Ishikawa (cell line): ENCODE data around the gene BAIAP3.

Experiments
- CEBPB ChIP-seq: IDR thresholded peaks from 2 replicates; pipeline ENCODE4 v1.6.1; 2012
- CREB1 ChIP-seq: IDR thresholded peaks from 2 replicates; pipeline ENCODE4 v1.6.1; 2012; ENCODE audit warnings: low read depth
- EGR1 ChIP-seq: IDR thresholded peaks from 2 replicates; pipeline ENCODE4 v1.6.1; 2012
- EP300 ChIP-seq: IDR thresholded peaks from 2 replicates; pipeline ENCODE4 v1.6.1; 2012; ENCODE audit warnings: borderline replicate concordance
- FOXM1 ChIP-seq: IDR thresholded peaks from 2 replicates; pipeline ENCODE4 v1.6.1; 2012; ENCODE audit warnings: low read depth, borderline replicate concordance
- NFIC ChIP-seq: IDR thresholded peaks from 2 replicates; pipeline ENCODE4 v1.6.1; 2012
- RAD21 ChIP-seq: IDR thresholded peaks from 2 replicates; pipeline ENCODE4 v1.6.1; 2012; ENCODE audit warnings: low read depth
- TAF1 ChIP-seq: IDR thresholded peaks from 2 replicates; pipeline ENCODE4 v1.6.1; 2012; ENCODE audit warnings: low read depth, mild to moderate bottlenecking
- TCF12 ChIP-seq: IDR thresholded peaks from 2 replicates; pipeline ENCODE4 v1.6.1; 2012; ENCODE audit warnings: low read depth
- TEAD4 ChIP-seq: IDR thresholded peaks from 2 replicates; pipeline ENCODE4 v1.6.1; 2012
- YY1 ChIP-seq: IDR thresholded peaks from 2 replicates; pipeline ENCODE4 v1.6.1; 2012; ENCODE audit warnings: low read depth
- ZBTB7A ChIP-seq: IDR thresholded peaks from 2 replicates; pipeline ENCODE4 v1.6.1; 2012; ENCODE audit warnings: low read depth
- TF ChIP-seq, protein P1 (sequence below): IDR thresholded peaks from 2 replicates; pipeline ENCODE4 v1.6.1; 2012
- TF ChIP-seq, protein P2 (sequence below): IDR thresholded peaks from 2 replicates; pipeline ENCODE4 v1.6.1; 2012
- TF ChIP-seq, protein P3 (sequence below): IDR thresholded peaks from 2 replicates; pipeline ENCODE4 v1.6.1; 2012; ENCODE audit warnings: low read depth, mild to moderate bottlenecking

BAIAP3 gene

DNA sequence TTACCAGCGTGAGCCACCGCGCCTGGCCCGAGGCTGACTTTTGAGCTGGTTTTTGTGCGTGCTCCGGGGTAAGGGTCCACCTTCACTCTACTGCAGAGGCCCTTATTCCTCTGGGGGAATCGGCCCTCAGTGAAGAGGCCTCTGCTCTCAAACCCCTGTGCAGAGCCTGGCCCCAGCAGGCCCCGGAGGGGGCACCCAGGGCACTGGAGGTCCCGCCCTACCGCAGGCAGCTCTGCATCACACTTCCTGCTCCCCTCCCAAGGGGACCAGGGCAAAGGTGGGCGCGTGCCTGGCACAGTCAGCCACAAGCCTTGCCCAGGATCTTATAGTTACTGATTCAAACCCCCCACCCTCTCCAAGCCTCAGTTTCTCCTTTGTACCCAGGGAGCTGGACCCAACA lies 27.6 kb upstream of the BAIAP3 start:
- TF ChIP-seq NFIC: no peak
- TF ChIP-seq, protein P1, sequence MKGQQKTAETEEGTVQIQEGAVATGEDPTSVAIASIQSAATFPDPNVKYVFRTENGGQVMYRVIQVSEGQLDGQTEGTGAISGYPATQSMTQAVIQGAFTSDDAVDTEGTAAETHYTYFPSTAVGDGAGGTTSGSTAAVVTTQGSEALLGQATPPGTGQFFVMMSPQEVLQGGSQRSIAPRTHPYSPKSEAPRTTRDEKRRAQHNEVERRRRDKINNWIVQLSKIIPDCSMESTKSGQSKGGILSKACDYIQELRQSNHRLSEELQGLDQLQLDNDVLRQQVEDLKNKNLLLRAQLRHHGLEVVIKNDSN: no peak
- TF ChIP-seq, protein P2, sequence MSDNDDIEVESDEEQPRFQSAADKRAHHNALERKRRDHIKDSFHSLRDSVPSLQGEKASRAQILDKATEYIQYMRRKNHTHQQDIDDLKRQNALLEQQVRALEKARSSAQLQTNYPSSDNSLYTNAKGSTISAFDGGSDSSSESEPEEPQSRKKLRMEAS: no peak

DNA sequence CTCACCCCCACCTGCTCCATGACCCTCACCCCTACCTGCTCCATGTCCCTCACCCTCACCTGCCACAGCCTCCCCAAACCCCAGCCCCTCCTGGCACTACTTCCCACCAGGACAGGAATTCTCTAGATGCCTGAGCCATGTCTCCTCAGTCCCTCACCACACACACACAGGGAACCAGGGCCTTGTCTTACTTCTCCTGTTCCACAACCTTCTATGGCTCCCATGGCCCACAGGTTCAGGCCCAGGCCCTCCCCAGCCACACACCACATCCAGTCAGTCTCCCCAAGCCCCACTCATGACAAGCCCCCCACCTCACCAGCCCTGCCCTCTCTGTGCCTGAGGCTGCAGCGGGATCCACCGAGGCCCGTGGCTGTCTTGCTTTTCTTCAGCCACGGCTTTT lies 27.1 kb upstream of the BAIAP3 start:
- TF ChIP-seq FOXM1 (no peak), ZBTB7A (no peak), RAD21 (no peak), EP300 (no peak), TCF12 (no peak), CREB1 (no peak), NFIC (no peak)

DNA sequence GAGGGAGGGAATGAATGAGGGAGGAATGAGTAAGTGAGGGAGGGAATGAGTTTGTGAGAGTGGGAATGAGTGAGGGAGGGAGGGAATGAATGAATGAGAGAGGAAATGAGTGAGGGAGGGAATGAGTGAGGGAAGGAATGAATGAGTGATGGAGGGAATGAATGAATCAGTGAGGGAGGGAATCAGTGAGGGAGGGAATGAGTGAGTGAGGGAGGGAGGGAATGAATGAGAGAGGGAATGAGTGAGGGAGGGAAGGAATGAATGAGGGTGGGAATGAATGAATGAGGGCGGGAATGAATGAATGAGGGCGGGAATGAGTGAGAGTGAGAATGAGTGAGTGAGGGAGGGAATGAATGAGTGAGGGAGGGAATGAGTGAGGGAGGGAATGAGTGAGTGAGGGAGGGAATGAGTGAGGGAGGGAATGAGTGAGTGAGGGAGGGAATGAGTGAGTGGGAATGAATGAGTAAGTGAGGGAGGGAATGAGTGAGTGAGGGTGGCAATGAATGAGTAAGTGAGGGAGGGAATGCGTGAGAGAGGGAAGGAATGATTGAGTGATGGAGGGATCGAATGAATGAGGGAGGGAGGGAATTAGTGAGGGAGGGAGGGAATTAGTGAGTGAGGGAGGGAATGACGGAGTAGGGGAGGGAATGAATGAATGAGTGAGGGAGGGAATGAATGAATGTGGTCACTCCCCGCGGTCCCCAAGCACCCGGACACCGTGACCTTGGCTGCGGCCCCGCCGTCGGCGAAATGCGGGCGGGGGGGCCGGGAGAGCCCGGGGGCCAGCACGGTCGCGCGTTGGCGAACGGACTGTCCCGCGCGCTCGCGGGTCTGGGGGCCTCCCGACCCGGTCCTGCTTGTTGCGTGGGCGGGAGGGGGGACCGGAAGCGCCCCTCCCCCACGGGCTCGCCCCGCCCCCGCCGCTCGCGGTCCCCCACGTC lies 25.1 kb upstream of the BAIAP3 start:
- TF ChIP-seq, protein P3, sequence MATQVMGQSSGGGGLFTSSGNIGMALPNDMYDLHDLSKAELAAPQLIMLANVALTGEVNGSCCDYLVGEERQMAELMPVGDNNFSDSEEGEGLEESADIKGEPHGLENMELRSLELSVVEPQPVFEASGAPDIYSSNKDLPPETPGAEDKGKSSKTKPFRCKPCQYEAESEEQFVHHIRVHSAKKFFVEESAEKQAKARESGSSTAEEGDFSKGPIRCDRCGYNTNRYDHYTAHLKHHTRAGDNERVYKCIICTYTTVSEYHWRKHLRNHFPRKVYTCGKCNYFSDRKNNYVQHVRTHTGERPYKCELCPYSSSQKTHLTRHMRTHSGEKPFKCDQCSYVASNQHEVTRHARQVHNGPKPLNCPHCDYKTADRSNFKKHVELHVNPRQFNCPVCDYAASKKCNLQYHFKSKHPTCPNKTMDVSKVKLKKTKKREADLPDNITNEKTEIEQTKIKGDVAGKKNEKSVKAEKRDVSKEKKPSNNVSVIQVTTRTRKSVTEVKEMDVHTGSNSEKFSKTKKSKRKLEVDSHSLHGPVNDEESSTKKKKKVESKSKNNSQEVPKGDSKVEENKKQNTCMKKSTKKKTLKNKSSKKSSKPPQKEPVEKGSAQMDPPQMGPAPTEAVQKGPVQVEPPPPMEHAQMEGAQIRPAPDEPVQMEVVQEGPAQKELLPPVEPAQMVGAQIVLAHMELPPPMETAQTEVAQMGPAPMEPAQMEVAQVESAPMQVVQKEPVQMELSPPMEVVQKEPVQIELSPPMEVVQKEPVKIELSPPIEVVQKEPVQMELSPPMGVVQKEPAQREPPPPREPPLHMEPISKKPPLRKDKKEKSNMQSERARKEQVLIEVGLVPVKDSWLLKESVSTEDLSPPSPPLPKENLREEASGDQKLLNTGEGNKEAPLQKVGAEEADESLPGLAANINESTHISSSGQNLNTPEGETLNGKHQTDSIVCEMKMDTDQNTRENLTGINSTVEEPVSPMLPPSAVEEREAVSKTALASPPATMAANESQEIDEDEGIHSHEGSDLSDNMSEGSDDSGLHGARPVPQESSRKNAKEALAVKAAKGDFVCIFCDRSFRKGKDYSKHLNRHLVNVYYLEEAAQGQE: no peak
- TF ChIP-seq FOXM1: no peak
- no peak for TF ChIP-seq TEAD4
- TF ChIP-seq EP300: no peak
- TF ChIP-seq EGR1: peak; percentile 91
- no peak for TF ChIP-seq TAF1
- no peak for TF ChIP-seq CEBPB
- TF ChIP-seq YY1: no peak
- TF ChIP-seq TCF12: no peak; the same call in 1 of the 2 replicates
- TF ChIP-seq RAD21: no peak
- no peak for TF ChIP-seq NFIC
- TF ChIP-seq, protein P2: no peak
- TF ChIP-seq ZBTB7A: peak; percentile 67; the same call in 1 of the 2 replicates

DNA sequence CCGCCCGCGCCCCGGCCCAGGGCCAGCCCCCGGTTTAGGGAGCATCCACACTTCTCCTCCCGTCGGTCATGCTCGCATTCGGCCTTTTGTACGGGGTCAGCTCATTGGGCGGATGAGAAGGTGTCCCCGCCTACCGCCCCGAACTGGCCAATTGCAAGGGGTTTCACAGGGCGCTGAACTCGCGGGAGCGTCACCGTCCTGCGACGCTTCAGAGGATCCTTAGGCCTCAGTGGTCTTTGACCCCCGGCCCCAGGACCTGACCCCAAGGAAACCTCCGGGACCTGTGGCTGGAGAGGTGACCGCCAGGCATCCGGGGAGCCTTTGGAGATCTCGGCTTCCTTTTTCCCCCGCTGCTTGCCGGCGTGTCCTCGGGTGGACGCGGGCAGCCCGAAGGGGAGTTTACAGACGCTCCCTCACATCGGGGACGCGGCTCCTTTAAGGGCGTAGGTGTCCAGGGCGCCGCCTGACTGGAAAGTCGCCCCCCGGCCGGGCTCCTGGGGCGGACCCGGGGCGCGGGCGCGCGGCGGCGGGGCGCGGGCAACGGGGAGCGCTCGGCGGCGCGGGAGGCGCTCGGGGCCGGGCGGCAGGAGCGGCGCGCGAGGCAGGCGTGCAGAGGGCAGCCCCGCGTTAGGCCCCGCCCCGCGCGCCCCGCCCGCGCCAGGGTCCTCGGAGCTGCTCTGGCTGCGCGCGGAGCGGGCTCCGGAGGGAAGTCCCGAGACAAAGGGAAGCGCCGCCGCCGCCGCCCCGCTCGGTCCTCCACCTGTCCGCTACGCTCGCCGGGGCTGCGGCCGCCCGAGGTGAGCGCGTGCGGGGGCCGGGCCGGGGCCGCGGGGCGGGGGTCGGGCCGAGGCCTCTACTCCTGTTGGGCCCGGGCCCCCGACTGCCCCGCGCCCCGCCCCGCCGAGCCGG lies 24.2 kb upstream of the BAIAP3 start, which contains the start of gene UBE2I:
UBE2I (plus strand) TSS at position 660 of the 909 bp plus-strand sequence. CDS start 4,395 bp downstream, outside the sequence.
- TF ChIP-seq CREB1: peak; percentile 84
- peak; percentile 73; the same call in 1 of the 2 replicates for TF ChIP-seq TAF1
- TF ChIP-seq, protein P2: peak; percentile 74
- TF ChIP-seq, protein P3: no peak
- TF ChIP-seq EGR1: no peak
- TF ChIP-seq RAD21: no peak
- TF ChIP-seq TCF12: no peak
- TF ChIP-seq CEBPB: no peak

DNA sequence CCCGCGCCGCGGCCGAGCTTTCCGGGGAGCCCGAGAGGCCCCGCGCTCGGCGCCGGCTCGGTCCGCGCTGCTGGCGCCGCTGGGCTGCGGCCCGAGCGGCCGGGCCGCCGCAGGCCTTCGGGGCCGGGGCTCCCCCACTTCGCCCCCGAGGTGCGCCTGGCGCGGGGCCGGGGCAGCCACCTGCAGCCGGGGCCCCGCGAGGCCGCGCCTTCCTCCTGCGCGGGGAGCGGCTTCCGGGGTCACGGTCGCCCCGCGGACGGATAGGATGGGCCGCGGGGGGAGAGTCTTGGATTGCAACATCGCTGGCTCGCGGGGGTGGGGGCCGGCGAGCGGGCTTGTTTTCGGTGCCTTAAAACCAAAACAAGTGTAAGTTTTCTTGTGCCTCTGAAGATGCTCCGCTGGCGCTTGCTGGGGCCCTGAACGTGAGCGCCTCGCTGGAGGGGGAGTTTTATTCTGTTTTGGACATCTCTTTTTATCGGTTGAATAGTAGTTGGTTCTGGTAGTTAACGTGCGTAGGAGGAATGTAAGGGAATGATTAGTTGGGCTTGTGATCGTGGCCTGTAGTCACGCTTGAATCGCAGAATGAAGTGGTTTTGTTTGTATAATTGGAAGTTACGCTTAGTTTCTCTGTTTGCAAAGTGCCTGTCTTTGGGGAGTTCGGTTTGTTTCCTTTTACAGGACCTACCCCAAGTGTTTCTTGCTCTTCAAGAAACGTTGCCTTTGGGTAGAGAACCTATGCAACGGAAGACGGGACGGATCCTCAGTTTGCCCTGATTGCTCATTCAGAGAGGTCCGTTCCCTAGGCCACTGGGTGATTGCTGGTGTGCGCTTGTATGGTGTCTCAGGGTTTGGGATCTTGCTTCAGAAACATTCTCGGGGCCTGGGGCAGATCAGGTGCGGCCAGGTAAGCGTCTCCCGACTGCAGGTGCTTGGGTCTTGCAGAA lies 23.3 kb upstream of the BAIAP3 start:
- peak; percentile 59 for TF ChIP-seq EGR1
- no peak for TF ChIP-seq RAD21
- TF ChIP-seq CREB1: no peak
- TF ChIP-seq TAF1: no peak
- TF ChIP-seq CEBPB: peak; percentile 92
- TF ChIP-seq YY1: no peak
